WTC11 (cell line): ENCODE results near the gene ABCG1.

Source experiments
- CREM ChIP-seq: sonication (generic); formaldehyde crosslinking; IDR thresholded peaks from 2 replicates; pipeline ENCODE4 v1.8.1; 2022; ENCODE audit warnings: mild to moderate bottlenecking, missing genetic modification reagents, moderate library complexity
- JUN ChIP-seq: sonication (generic); formaldehyde crosslinking; IDR thresholded peaks from 2 replicates; pipeline ENCODE4 v1.8.0; 2023; ENCODE audit warnings: mild to moderate bottlenecking, missing genetic modification reagents
- RELA ChIP-seq: sonication (generic); formaldehyde crosslinking; IDR thresholded peaks from 2 replicates; pipeline ENCODE4 v1.8.1; 2022; ENCODE audit warnings: missing genetic modification reagents, mild to moderate bottlenecking, borderline replicate concordance
- TF ChIP-seq, protein P1 (sequence below): fragments of 200-600 bp; IDR thresholded peaks from 2 replicates; pipeline ENCODE4 v1.8.0; 2022; ENCODE audit warnings: antibody characterized with exemption
- TF ChIP-seq, protein P2 (sequence below): sonication (generic); formaldehyde crosslinking; conservative IDR thresholded peaks from 2 replicates; pipeline ENCODE4 v1.8.1; 2022; ENCODE audit warnings: mild to moderate bottlenecking, missing genetic modification reagents

DNA sequence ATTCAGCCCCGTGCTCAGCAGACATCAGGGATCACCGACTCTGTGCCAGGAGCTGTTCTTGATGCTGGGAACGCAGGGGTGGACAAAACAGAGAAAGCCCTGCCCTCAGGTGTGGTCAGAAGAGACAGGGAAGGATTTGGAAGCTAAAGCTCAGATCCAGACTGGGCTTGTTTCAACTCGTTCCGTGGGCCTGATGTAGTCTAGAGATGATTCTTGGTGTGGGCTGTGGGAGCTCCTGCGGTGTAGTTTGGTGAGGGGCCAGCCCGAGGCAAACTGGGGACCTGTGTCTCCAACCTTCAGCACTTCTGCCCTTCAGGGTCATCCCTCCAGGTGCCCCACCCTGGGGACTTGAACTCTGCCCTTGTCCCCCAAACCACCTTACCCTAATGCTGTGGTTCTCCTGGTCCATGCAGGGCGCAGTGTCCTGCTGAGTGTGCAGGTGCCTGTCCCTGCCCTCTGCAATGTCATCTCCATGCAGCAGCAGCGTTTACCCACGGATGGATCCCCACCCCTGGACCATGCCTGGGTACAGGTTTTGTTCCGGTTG lies 17.3 kb upstream of the ABCG1 start:
- TF ChIP-seq CREM = no peak
- TF ChIP-seq JUN (CRISPR knock-in tag) = no peak
- TF ChIP-seq RELA (CRISPR knock-in tag) = no peak
- TF ChIP-seq, protein P1, sequence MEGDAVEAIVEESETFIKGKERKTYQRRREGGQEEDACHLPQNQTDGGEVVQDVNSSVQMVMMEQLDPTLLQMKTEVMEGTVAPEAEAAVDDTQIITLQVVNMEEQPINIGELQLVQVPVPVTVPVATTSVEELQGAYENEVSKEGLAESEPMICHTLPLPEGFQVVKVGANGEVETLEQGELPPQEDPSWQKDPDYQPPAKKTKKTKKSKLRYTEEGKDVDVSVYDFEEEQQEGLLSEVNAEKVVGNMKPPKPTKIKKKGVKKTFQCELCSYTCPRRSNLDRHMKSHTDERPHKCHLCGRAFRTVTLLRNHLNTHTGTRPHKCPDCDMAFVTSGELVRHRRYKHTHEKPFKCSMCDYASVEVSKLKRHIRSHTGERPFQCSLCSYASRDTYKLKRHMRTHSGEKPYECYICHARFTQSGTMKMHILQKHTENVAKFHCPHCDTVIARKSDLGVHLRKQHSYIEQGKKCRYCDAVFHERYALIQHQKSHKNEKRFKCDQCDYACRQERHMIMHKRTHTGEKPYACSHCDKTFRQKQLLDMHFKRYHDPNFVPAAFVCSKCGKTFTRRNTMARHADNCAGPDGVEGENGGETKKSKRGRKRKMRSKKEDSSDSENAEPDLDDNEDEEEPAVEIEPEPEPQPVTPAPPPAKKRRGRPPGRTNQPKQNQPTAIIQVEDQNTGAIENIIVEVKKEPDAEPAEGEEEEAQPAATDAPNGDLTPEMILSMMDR = no peak
- TF ChIP-seq, protein P2, sequence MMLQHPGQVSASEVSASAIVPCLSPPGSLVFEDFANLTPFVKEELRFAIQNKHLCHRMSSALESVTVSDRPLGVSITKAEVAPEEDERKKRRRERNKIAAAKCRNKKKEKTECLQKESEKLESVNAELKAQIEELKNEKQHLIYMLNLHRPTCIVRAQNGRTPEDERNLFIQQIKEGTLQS (CRISPR knock-in tag) = no peak
